Muscle layer of colon (tissue), 2 donors: Measurements from ENCODE around the gene PDILT.
"Not testable (repeated sequence)": the region's sequence is repeated elsewhere in the genome, so short reads cannot be mapped to it uniquely, and the experiment has no call there.

ENCODE experiments used
- H3K27ac ChIP-seq: one replicate; pipeline ENCODE4 v1.7.0; 2013; ENCODE audit warnings: low read depth, mild to moderate bottlenecking, low read length, moderate library complexity
- H3K27me3 ChIP-seq, 2 donors: one replicate each; pipeline ENCODE4 v1.7.0; 2013; ENCODE audit warnings: low read length in 2 of 2, mild to moderate bottlenecking in 2 of 2; ENCODE audit not compliant: insufficient read depth in 2 of 2, control insufficient read depth in 1 of 2
- H3K36me3 ChIP-seq: one replicate; pipeline ENCODE4 v1.7.0; 2013; ENCODE audit warnings: mild to moderate bottlenecking, low read length; ENCODE audit not compliant: insufficient read depth
- H3K4me1 ChIP-seq: one replicate; pipeline ENCODE4 v1.7.0; 2013; ENCODE audit warnings: mild to moderate bottlenecking, low read length; ENCODE audit not compliant: insufficient read depth
- H3K4me3 ChIP-seq, 2 donors: one replicate each; pipeline ENCODE4 v1.7.0; 2013; ENCODE audit warnings: low read length in 2 of 2, low read depth in 1 of 2, mild to moderate bottlenecking in 1 of 2, moderate library complexity in 1 of 2
- H3K9ac ChIP-seq: one replicate; pipeline ENCODE4 v1.7.0; 2013; ENCODE audit warnings: low read length
- H3K9me3 ChIP-seq: one replicate; pipeline ENCODE4 v1.7.0; 2013; ENCODE audit warnings: mild to moderate bottlenecking, low read length
- donor health status: abdominal sarcoma.
- donor health status: Adenocarcinoma of cecum.

PDILT gene, protein sequence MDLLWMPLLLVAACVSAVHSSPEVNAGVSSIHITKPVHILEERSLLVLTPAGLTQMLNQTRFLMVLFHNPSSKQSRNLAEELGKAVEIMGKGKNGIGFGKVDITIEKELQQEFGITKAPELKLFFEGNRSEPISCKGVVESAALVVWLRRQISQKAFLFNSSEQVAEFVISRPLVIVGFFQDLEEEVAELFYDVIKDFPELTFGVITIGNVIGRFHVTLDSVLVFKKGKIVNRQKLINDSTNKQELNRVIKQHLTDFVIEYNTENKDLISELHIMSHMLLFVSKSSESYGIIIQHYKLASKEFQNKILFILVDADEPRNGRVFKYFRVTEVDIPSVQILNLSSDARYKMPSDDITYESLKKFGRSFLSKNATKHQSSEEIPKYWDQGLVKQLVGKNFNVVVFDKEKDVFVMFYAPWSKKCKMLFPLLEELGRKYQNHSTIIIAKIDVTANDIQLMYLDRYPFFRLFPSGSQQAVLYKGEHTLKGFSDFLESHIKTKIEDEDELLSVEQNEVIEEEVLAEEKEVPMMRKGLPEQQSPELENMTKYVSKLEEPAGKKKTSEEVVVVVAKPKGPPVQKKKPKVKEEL

DNA sequence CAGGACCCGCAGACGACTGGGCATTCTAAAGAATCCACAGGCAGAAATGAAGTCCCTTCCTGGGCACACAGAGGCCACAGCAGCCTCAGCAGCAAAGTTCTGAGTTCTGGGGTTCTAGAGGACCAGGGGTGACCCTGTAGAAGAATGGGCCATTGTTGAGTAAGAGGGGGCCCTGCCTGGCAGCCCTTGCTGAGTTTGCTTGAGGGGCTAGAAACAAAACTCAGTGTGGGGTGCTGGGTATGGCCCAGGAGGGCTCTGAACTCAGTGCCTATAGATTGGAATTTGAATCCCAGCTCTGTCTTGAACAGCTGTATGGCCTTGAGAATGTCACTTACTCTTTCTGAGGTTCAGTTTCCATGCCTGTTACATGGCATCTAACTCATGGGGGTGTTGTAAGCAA lies at the start of gene PDILT:
TSS of gene PDILT (minus strand) at position 101 of the 400 bp plus-strand sequence. CDS start 5,437 bp downstream, outside the sequence.
- no peak within 1 kb of the TSS for H3K27ac ChIP-seq
- no peaks in the 10 kb centered on the region for H3K36me3 ChIP-seq
- H3K4me1 ChIP-seq = no peaks in the 10 kb centered on the region
- no peak within 1 kb of the TSS for H3K4me3 ChIP-seq
- no peaks in the 10 kb centered on the region for H3K27me3 ChIP-seq
- H3K9ac ChIP-seq = no peak within 1 kb of the TSS
- no peaks in the 10 kb centered on the region for H3K9me3 ChIP-seq

DNA sequence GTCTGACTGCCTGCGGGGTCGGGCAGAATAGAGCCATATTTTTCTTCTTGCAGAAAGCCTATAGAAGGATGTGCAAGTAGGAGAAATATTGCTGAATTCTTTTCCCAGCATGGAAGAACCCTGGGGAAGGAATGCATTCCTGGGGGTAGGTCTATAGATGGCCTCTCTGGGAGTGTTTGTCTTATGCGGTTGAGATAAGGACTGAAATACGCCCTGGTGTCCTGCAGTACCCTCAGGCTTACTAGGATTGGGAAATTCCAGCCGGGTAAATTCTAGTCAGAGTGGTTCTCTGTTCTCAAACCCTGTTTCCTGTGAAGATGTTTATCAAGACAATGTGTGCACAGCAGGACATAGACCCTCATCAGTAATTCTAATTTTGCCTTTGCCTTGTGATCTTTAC lies 49.1 kb upstream of the PDILT start:
- not testable (repeated sequence) for H3K4me1 ChIP-seq, H3K27ac ChIP-seq, H3K36me3 ChIP-seq, H3K27me3 ChIP-seq, H3K9ac ChIP-seq, H3K4me3 ChIP-seq, H3K9me3 ChIP-seq

DNA sequence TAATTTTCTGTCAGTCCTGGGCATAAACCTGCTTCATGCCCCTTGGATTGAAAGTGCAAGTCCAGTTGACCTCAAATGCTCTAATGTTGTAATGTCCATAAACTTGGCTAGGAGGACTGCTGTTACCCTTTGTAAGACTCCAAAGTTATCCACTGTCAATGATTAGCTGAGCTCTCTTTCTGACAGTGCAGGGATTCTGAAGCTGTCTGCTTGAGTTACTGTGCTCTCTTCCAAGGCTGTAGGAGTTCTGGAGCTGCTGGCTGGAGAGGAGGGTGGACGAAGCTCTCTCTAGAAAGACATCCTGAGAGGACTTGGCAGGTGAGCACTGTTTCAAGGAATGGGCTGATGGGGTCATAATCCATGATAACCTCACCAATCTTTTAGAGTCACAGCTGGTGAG lies 46.8 kb upstream of the PDILT start, which contains the start of gene ACSM2A:
TSS of gene ACSM2A (plus strand) at position 158 of the 400 bp plus-strand sequence. CDS start 8,594 bp downstream, outside the sequence.
- H3K4me1 ChIP-seq, H3K4me3 ChIP-seq, H3K27me3 ChIP-seq, H3K9ac ChIP-seq, H3K36me3 ChIP-seq, H3K27ac ChIP-seq, H3K9me3 ChIP-seq: not testable (repeated sequence)

DNA sequence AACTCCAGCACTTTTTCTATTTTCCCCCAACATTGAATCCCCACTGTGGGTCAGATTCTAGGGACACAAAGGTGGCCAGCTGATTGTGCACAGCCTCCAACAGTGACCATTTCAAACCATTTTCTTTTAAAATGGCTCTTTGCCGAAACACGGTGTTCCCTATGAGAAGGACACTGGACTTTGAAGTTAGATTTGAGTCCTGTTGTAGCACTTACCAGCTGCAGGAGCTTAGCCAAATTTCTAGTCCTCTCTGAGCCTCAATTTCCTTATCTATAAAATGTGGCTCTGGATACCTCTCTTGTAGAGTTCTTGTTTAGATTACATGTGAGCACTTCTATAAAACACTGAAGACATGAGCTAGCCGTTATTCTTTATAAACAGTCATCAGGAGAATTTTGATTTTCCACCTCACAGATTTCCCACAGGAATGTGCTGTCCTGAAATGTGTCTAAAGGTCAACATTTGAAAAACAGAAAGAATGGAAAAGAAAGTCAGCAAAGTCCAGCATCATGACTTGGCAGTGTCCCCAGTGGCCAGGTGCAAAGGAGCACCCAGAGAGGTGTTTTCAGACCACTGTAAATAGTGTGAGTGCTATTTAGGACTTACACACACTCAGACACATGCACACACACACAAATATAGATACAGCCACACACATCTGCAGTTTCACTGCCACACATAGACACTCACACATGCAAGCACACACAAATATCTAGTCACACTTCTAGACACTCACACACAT lies 42.3 kb upstream of the PDILT start:
- not testable (repeated sequence) for H3K27me3 ChIP-seq, H3K4me1 ChIP-seq, H3K9me3 ChIP-seq, H3K4me3 ChIP-seq, H3K27ac ChIP-seq, H3K9ac ChIP-seq, H3K36me3 ChIP-seq

DNA sequence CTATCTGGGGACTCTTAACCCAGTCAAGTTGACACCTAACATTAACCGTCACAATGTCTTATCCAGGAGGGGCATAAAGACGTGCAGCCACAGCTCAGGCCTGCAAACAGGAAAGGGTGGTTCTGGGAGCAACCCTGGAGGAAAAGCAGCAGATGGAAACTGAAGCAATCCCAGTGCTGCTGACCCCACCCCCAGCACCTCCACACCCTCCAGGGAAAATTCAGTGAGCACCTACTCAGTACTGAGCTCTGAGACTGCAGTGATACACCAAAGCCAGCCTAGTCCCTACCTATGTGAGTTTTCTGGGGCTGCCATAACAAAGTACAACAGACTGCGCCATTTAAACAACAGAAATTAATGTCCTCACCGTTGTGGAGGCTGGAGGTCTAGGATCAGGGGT lies 37.3 kb upstream of the PDILT start:
- not testable (repeated sequence) for H3K9ac ChIP-seq, H3K4me1 ChIP-seq, H3K36me3 ChIP-seq, H3K9me3 ChIP-seq, H3K27me3 ChIP-seq, H3K27ac ChIP-seq, H3K4me3 ChIP-seq

DNA sequence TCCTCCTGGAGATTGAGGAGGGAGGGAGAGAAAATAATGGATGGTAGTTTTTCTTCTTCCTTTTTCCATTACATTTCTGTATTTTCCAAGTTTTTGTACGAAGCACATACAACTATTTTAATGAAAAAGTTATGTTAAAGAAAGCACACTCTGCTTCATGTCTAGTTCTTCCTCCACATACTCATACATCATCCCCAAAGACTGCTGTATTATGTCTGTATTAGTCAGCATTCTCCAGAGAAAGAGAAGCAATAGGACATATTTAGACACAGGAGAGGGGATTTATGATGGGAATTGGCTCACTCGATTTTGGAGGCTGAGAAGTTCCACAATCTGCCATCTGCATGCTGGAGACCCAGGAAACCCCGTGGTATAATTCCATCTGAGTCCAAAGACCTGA lies 36.7 kb upstream of the PDILT start:
- peak overlapping the region; percentile 34 for H3K27ac ChIP-seq
- no peak overlapping the region for H3K9ac ChIP-seq

DNA sequence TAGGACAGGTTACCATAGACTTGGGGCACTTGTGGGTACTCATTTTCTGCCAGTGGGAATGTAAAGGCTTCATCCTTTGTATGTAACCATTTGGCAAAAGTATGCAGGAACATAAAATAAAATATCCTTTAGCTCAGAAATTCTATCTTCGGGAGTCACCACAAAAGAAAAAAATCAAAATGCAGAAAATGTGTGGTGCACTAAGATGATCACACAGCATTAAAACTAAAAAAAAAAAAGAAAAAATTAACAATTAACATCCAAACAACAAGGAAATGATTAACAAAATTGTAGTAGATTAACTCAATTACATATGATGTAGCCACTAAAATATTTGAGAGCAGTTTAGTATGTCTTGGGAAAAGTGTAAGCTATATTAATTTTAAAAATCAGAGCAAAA lies 36.2 kb upstream of the PDILT start:
- not testable (repeated sequence) for H3K4me1 ChIP-seq, H3K4me3 ChIP-seq, H3K9ac ChIP-seq, H3K9me3 ChIP-seq, H3K36me3 ChIP-seq, H3K27me3 ChIP-seq
- H3K27ac ChIP-seq = peak overlapping the region; percentile 34

More for the DNA sequence above, 36.7 kb upstream of the PDILT start:
- no peaks in the 10 kb centered on the region for H3K4me1 ChIP-seq
- no peaks in the 10 kb centered on the region for H3K27me3 ChIP-seq
- H3K4me3 ChIP-seq = no peak overlapping the region
- no peaks in the 10 kb centered on the region for H3K9me3 ChIP-seq
- no peaks in the 10 kb centered on the region for H3K36me3 ChIP-seq

DNA sequence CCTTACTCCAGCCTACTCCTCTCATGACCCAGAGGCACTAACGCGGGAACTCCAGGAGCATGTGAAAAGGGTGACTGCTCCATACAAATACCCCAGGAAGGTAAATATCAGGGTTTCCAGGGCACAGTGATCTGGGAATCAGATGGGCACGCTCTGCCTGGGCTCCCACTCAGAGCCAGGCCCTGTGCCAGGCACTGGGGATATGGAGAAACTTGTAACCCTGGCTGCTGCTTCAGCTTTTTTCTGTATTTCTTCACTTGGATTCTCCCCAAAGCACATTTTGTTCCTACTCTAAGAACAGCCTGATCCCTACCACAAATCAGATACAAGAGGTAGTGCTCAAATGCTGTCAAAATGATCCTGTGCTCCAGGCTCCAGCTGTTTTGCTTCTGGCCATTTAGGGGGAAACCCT lies 35.3 kb upstream of the PDILT start:
- H3K27ac ChIP-seq, H3K36me3 ChIP-seq: not testable (repeated sequence)

DNA sequence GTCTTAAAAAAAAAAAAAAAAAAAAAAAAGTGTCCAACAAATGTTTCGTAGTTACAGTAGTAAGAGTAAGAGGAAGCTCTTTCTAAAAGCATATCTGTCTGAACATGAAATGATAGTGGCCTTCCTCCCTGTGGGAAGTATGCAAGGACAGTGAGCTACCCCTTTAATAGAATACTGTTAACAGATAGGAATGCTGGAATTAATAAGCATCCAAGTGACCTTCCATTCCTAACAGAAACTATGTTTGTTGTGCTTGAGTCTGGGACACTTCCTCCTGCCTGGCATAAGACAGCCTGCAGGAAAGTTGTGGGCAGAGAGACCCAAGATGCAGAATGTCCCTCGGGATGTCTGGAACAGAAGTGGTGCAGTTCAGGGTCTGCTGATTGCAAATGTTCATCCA lies 34.4 kb upstream of the PDILT start:
- H3K4me3 ChIP-seq, H3K27me3 ChIP-seq, H3K36me3 ChIP-seq, H3K9me3 ChIP-seq, H3K9ac ChIP-seq, H3K4me1 ChIP-seq, H3K27ac ChIP-seq: not testable (repeated sequence)

More for the DNA sequence above, 35.3 kb upstream of the PDILT start:
- H3K27me3 ChIP-seq, H3K9me3 ChIP-seq, H3K4me3 ChIP-seq, H3K4me1 ChIP-seq, H3K9ac ChIP-seq: not testable (repeated sequence)

DNA sequence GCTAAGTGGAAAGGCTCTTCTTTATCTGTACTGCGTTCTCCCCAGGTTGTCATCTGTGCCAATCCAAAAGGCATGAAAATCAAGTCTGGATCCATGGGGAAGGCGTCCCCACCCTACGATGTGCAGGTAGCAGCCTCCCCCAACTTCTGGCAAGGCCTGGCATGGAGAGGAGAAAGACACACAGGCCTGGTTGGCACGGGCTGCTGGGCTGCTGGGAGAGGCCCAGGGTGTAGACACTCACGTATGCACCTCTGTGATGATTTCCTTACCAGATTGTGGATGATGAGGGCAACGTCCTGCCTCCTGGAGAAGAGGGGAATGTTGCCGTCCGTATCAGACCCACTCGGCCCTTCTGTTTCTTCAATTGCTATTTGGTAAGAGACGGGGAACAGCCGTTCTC lies 26.4 kb upstream of the PDILT start:
- Histone ChIP-seq H3K9me3 (no peaks in the 10 kb centered on the region), H3K4me3 (no peak overlapping the region), H3K27ac (no peak overlapping the region), H3K4me1 (no peaks in the 10 kb centered on the region), H3K27me3 (no peaks in the 10 kb centered on the region), H3K9ac (no peak overlapping the region), H3K36me3 (no peaks in the 10 kb centered on the region)

DNA sequence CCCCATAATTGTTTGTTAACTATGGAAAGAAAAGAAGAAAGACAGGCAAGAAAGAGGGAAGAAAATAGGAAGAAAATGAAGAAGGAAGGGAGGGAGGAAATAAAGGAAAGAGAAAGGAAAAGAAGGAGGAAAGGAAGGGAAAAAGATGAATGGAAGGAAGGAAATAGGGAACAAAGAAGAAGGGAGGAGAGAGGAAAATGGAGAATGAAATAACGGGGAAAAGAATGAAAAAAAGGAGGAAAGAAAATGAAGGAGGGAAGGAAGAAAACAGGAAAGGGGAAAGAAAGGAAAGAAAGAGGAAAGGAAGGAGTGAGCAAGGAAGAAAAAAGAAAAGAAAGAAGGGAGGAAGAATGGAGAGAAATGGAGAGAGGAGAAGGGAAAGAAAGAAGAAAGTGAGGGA lies 25.9 kb upstream of the PDILT start:
- H3K4me3 ChIP-seq, H3K9me3 ChIP-seq, H3K27me3 ChIP-seq, H3K9ac ChIP-seq, H3K36me3 ChIP-seq, H3K27ac ChIP-seq, H3K4me1 ChIP-seq: not testable (repeated sequence)
